Fibroblast of lung (primary cell): Measurements from ENCODE around the gene TCERG1L. TPM values are rescaled to one million over a fixed set of nuclear protein-coding genes. Genes with fewer than 3 reads are reported as not detected.

Experiments used
- DNase-seq, 2 donors: peaks; one replicate each; pipeline versions ENCODE4 v3.0.0 to v3.0.0-alpha.2; 2010; ENCODE audit warnings: low read depth in 2 of 2
- H2AFZ ChIP-seq: 2 replicates; pipeline ENCODE4 v1.5.1; 2012; ENCODE audit warnings: low read length, control low read depth, inconsistent platforms
- H3K27ac ChIP-seq: 2 replicates; pipeline ENCODE4 v1.5.1; 2011; ENCODE audit warnings: low read length, control low read depth; ENCODE audit not compliant: insufficient read depth
- H3K27me3 ChIP-seq: 2 replicates; pipeline ENCODE4 v1.5.1; 2011; ENCODE audit warnings: mild to moderate bottlenecking, low read length; ENCODE audit not compliant: control insufficient read depth, insufficient read depth
- H3K36me3 ChIP-seq: 2 replicates; pipeline ENCODE4 v1.5.1; 2011; ENCODE audit warnings: low read length; ENCODE audit not compliant: control insufficient read depth, insufficient read depth
- H3K4me1 ChIP-seq: 2 replicates; pipeline ENCODE4 v1.5.1; 2011; ENCODE audit warnings: low read length; ENCODE audit not compliant: control insufficient read depth, insufficient read depth; ENCODE audit errors: extremely low read depth
- H3K4me2 ChIP-seq: 2 replicates; pipeline ENCODE4 v1.5.1; 2011; ENCODE audit warnings: low read length, control low read depth; ENCODE audit not compliant: insufficient read depth; ENCODE audit errors: extremely low read depth
- H3K4me3 ChIP-seq, 4 experiments: fragments of 200-600 bp in 1 of 4; sonication (generic) in 1 of 4; replicated peaks in 1 of 4; 2 replicates each; pipeline ENCODE4 v1.5.1; 2011 to 2016; ENCODE audit warnings: low read length in 4 of 4, low read depth in 3 of 4, mild to moderate bottlenecking in 3 of 4, control low read depth in 2 of 4, inconsistent platforms in 1 of 4, mixed read lengths in 1 of 4; ENCODE audit not compliant: insufficient read depth in 1 of 4; ENCODE audit errors: control extremely low read depth in 1 of 4
- H3K79me2 ChIP-seq: 2 replicates; pipeline ENCODE4 v1.5.1; 2012; ENCODE audit warnings: mild to moderate bottlenecking, low read length, inconsistent platforms; ENCODE audit not compliant: control insufficient read depth, insufficient read depth
- H3K9ac ChIP-seq: 2 replicates; pipeline ENCODE4 v1.5.1; 2011; ENCODE audit warnings: mild to moderate bottlenecking, low read length, control low read depth; ENCODE audit not compliant: insufficient read depth
- H3K9me3 ChIP-seq: 2 replicates; pipeline ENCODE4 v1.5.1; 2012; ENCODE audit warnings: low read depth, low read length; ENCODE audit not compliant: control insufficient read depth, insufficient read depth
- H4K20me1 ChIP-seq: 2 replicates; pipeline ENCODE4 v1.5.1; 2011; ENCODE audit warnings: low read length; ENCODE audit not compliant: control insufficient read depth, insufficient read depth; ENCODE audit errors: extremely low read depth
- CTCF ChIP-seq, 2 donors: IDR thresholded peaks in 1 of 2; conservative IDR thresholded peaks in 1 of 2; 1 replicate in 1 of 2; 2 replicates in 1 of 2; pipeline ENCODE4 v1.5.1; 2011 to 2012; ENCODE audit warnings: low read length in 2 of 2, control low read depth in 1 of 2, inconsistent platforms in 1 of 2, low read depth in 1 of 2, mild to moderate bottlenecking in 1 of 2
- EZH2 ChIP-seq: IDR thresholded peaks from 2 replicates; pipeline ENCODE4 v1.5.1; 2012; ENCODE audit warnings: low read length, control low read depth, mild to moderate bottlenecking; ENCODE audit errors: missing control alignments
- polyA plus RNA-seq, 2 donors: library from polyadenylated mRNA; depleted of rRNA in 1 of 2; stranded (reverse) in 1 of 2; unstranded in 1 of 2; fragments of >200 nt; gene quantifications; 2 replicates each; pipeline ENCODE4 v1.2.1, GENCODE V29; 2011 to 2012; ENCODE audit warnings: missing spikeins in 1 of 2
- total RNA-seq: library from RNA; depleted of rRNA; stranded (reverse); fragments of >200 nt; gene quantifications from 2 replicates; pipeline ENCODE4 v1.2.1, GENCODE V29; 2014

Gene TCERG1L
- total and polyA plus RNA-seq, 2 donors (not counting 1 experiment from before 2014, with no cell fraction given) = 0.02 TPM; not detected in 1

- Histone ChIP-seq H3K9ac (no peak overlapping the region), H3K9me3 (no peaks in the 10 kb centered on the region), H3K4me3 (no peak overlapping the region), H3K36me3 (no peaks in the 10 kb centered on the region), H3K27me3 (no peaks in the 10 kb centered on the region), H2AFZ (no peak overlapping the region), H3K27ac (no peak overlapping the region), H4K20me1 (no peaks in the 10 kb centered on the region), H3K79me2 (no peaks in the 10 kb centered on the region), H3K4me1 (no peaks in the 10 kb centered on the region), H3K4me2 (no peak overlapping the region)
- TF ChIP-seq CTCF (conservative IDR thresholded peaks at IDR 0.05 in 1 of 2, IDR thresholded peaks at IDR 0.05 in 1 of 2; ENCODE audit: low read depth in 1 of 2, low read length in 2 of 2) (no peak), EZH2 (no peak)
- DNase-seq = no peak
Observed at GRCh38 chr10:131195116-131195515, 116.4 kb downstream of the TCERG1L start.

DNA sequence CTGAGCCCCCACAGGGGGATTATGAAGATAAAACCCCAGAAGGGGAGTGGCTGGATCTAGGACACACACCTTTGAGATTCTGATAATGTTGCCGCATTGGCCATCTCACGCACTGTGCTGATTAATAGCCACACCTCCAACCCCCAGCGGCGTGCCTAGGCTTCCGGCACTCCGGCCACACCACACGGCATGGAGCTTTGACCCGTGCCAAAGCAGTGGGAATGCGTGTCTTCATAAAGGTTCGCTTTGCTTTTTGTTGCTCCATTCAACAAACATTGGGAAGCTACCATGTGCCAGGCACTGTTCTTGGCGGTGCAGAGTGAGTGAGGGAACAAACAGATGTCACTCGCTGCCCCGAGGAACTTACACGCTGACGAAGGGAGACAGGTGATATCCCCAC, 117.6 kb downstream of the TCERG1L start:
- no peaks in the 10 kb centered on the region for H3K27me3 ChIP-seq
- H3K9ac ChIP-seq = no peak overlapping the region
- H3K36me3 ChIP-seq = no peaks in the 10 kb centered on the region
- H3K4me2 ChIP-seq = no peak overlapping the region
- H3K4me3 ChIP-seq = no peak overlapping the region
- H4K20me1 ChIP-seq = no peaks in the 10 kb centered on the region
- no peak for DNase-seq
- no peaks in the 10 kb centered on the region for H3K4me1 ChIP-seq
- no peaks in the 10 kb centered on the region for H3K79me2 ChIP-seq
- no peak overlapping the region for H2AFZ ChIP-seq
- TF ChIP-seq CTCF (conservative IDR thresholded peaks at IDR 0.05 in 1 of 2, IDR thresholded peaks at IDR 0.05 in 1 of 2; ENCODE audit: low read depth in 1 of 2, low read length in 2 of 2) = no peak
- no peak for TF ChIP-seq EZH2
- H3K27ac ChIP-seq = no peak overlapping the region
- H3K9me3 ChIP-seq = no peaks in the 10 kb centered on the region

DNA sequence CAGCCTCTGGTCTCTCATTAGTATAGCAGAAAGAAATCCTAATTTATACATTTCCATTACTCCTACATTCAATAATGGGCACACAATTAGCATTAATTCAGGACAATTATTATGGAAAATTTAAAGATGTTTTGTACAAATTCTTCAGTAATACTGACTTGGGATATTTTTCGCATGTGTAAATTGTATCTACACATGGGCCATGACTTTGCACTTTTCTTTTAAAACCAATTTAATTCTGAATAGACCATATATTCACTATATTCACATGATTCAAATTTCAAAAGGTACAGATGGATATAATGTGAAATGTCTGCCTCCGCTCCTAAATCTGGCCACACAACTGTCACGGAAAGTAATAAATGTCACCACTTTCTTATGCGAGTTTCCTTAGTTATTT, 123.0 kb downstream of the TCERG1L start:
- H3K27me3 ChIP-seq = no peaks in the 10 kb centered on the region
- no peaks in the 10 kb centered on the region for H3K36me3 ChIP-seq
- no peak for DNase-seq
- H3K27ac ChIP-seq = no peak overlapping the region
- no peak overlapping the region for H3K4me3 ChIP-seq
- H3K79me2 ChIP-seq = no peaks in the 10 kb centered on the region
- no peak for TF ChIP-seq EZH2
- H2AFZ ChIP-seq = no peak overlapping the region
- H3K4me1 ChIP-seq = no peaks in the 10 kb centered on the region
- H3K4me2 ChIP-seq = no peak overlapping the region
- H4K20me1 ChIP-seq = no peaks in the 10 kb centered on the region
- no peak overlapping the region for H3K9ac ChIP-seq
- H3K9me3 ChIP-seq = no peaks in the 10 kb centered on the region
